Esophagus squamous epithelium (tissue), 5 donors: ENCODE results near the gene A4GALT. TPM values are rescaled to one million over a fixed set of nuclear protein-coding genes. Genes with fewer than 3 reads are reported as not detected.

ENCODE experiments used
- DNase-seq: peaks from one replicate; lab custom pipeline; 2025; lab: John Stamatoyannopoulos, UW
- H3K27ac ChIP-seq, 4 donors: fragments of 200-600 bp; sonication (generic); one replicate each; pipeline ENCODE4 v1.5.1; 2016 to 2019; ENCODE audit warnings: mild to moderate bottlenecking in 1 of 4
- H3K27me3 ChIP-seq, 4 donors: fragments of 200-600 bp; sonication (generic); 1 replicate in 3 of 4; 2 replicates in 1 of 4; pipeline versions ENCODE4 v1.5.1 to v1.6.0; 2017 to 2021; ENCODE audit warnings: antibody characterized with exemption in 1 of 4
- H3K36me3 ChIP-seq, 3 donors: fragments of 200-600 bp; sonication (generic); one replicate each; pipeline ENCODE4 v1.5.1; 2016 to 2019
- H3K4me1 ChIP-seq, 3 donors: fragments of 200-600 bp; sonication (generic); one replicate each; pipeline ENCODE4 v1.5.1; 2017 to 2019
- H3K4me3 ChIP-seq, 4 donors: fragments of 200-600 bp; sonication (generic); 1 replicate in 3 of 4; 2 replicates in 1 of 4; pipeline ENCODE4 v1.5.1; 2016 to 2019; ENCODE audit warnings: mild to moderate bottlenecking in 2 of 4, moderate library complexity in 1 of 4
- H3K9me3 ChIP-seq, 3 donors: fragments of 200-600 bp; sonication (generic); one replicate each; pipeline ENCODE4 v1.5.1; 2016 to 2019
- POLR2A ChIP-seq, 4 donors: fragments of 450-650 bp; IDR thresholded peaks; one replicate each; pipeline ENCODE4 v1.6.1; 2017; ENCODE audit warnings: antibody characterized with exemption in 4 of 4, mild to moderate bottlenecking in 4 of 4, moderate library complexity in 3 of 4
- WGBS, 2 donors: methylation state at CpG; one replicate each; pipeline ENCODE4 v1.1.5; 2018; 5-methylcytosine and 5-hydroxymethylcytosine counted together
- intact Hi-C: fragments of 100-400 bp; cut with DNase I; formaldehyde crosslinking; loops from one replicate; pipeline ENCODE4 v1.15.0; 2022
- total RNA-seq, 4 donors: library from RNA; depleted of rRNA; stranded (reverse); fragments of >200 nt; gene quantifications; one replicate each; pipeline ENCODE4 v1.1.0, GENCODE V29; 2016
- TF ChIP-seq, protein P1 (sequence below), 6 experiments: fragments of 450-650 bp in 4 of 6; fragments of 200-600 bp in 2 of 6; sonication (generic) in 2 of 6; IDR thresholded peaks; one replicate each; pipeline ENCODE4 v1.5.1; 2016 to 2019; ENCODE audit warnings: antibody characterized with exemption in 6 of 6, mild to moderate bottlenecking in 4 of 6, moderate library complexity in 4 of 6
- donor health status: DM: yes; HTN: yes; CAD: no.

A4GALT gene
- total RNA-seq, 4 donors from 2014 or later, result 13.9 to 22.0 (median 17.6) TPM

DNA sequence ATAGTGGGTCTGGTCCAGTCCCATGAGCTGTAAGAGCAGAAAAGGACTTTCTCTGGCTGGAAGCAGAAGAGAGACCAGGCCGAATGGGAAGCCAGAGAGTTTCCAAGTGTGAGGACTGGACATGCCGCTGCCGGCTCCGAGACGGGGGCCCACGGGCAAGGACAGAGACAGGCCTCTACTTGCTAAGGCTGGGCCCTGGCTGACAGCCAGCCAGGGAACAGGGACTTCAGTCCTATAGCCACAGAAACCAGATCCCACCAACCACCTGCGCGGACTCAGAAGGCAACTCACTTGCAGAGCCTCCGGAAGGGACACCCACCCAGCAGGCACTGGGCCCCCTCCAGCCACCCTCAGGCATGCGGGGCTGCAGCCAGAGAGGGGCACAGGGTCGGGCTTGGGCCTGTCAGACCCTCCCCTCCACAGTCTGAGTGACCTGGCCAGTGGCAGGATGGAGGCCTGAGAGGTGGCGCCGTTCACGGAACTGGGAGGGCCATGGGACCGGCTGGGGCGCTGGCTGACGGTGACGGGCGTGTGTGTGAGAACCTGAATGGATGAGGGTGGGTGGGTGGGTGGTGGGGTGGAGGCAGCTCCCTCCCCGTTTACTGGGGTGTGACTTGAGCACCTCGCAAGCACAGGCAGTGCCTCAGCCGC lies 47.8 kb upstream of the A4GALT start:
- no peak for DNase-seq

DNA sequence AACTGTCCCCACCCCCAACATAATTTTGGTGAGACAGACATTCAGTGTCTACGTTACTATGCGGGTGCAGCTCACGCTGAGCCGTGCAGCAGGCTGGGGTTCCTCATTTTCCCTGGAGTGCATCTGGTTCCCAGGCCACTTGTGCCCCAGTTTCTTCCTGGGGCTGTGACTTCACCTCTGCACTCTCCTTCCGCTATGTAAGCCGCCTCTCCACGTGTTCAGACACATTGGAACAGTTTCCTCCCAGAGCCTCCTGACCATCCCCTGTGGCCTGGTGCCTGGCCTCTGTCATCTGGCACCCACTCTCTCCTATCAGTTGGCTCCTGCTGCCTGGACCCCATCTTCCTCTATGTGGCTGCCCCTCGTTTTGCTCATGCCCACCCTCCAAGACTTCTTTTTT lies 46.2 kb upstream of the A4GALT start:
- WGBS, 2 donors, result 50 to 70% methylated on average over 8 of the region's 8 CpGs
- no peaks in the 10 kb centered on the region for H3K27me3 ChIP-seq
- no peak for TF ChIP-seq POLR2A (IDR thresholded peaks at IDR 0.05)
- TF ChIP-seq, protein P1, sequence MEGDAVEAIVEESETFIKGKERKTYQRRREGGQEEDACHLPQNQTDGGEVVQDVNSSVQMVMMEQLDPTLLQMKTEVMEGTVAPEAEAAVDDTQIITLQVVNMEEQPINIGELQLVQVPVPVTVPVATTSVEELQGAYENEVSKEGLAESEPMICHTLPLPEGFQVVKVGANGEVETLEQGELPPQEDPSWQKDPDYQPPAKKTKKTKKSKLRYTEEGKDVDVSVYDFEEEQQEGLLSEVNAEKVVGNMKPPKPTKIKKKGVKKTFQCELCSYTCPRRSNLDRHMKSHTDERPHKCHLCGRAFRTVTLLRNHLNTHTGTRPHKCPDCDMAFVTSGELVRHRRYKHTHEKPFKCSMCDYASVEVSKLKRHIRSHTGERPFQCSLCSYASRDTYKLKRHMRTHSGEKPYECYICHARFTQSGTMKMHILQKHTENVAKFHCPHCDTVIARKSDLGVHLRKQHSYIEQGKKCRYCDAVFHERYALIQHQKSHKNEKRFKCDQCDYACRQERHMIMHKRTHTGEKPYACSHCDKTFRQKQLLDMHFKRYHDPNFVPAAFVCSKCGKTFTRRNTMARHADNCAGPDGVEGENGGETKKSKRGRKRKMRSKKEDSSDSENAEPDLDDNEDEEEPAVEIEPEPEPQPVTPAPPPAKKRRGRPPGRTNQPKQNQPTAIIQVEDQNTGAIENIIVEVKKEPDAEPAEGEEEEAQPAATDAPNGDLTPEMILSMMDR (IDR thresholded peaks at IDR 0.05), result no peak
- no peak for DNase-seq
- H3K9me3 ChIP-seq, result no peaks in the 10 kb centered on the region
- intact Hi-C loops, result no loop called here
- H3K36me3 ChIP-seq, result no peaks in the 10 kb centered on the region
- no peak overlapping the region for H3K27ac ChIP-seq
- no peak overlapping the region for H3K4me3 ChIP-seq
- H3K4me1 ChIP-seq, result peaks cover 5 to 27% (median 14%) of the 10 kb centered on the region in 3 donors

More for the DNA sequence above, 47.8 kb upstream of the A4GALT start:
- Histone ChIP-seq H3K9me3 (no peaks in the 10 kb centered on the region), H3K4me3 (no peak overlapping the region), H3K27me3 (no peaks in the 10 kb centered on the region), H3K4me1 (peaks cover 5 to 27% (median 14%) of the 10 kb centered on the region in 3 donors), H3K36me3 (no peaks in the 10 kb centered on the region), H3K27ac (no peak overlapping the region)
- intact Hi-C loops, result no loop called here
- 56 to 57% methylated on average over 6 to 9 of the region's 22 CpGs for WGBS, 2 donors
- TF ChIP-seq, protein P1 (IDR thresholded peaks at IDR 0.05), result no peak
- no peak for TF ChIP-seq POLR2A (IDR thresholded peaks at IDR 0.05)

DNA sequence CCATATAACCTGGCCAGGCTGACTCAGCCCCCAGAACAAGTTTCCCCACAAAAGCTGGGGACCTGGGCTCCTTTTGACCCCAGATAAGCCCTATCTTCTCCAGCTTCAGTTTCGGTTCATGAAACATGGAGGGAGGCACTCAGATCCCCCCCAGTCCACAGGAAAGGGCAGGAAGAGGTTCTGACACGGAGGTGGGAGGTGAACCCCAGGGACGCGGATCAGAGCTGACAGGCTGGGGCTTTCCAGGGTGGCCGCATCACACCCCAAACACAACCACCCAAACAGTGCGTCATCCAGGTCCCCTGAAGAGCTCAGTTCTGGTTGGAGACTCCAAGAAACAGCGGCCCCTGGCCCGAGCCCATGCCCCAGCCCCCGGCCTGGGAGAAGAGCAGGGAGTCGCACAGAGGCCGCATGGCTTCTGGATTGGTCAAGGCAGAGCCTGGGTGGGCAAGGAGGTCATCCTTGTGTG lies 44.3 kb upstream of the A4GALT start:
- H3K27ac ChIP-seq, result no peak overlapping the region
- intact Hi-C loops, result no loop called here
- peaks cover 5 to 21% (median 11%) of the 10 kb centered on the region in 3 donors for H3K4me1 ChIP-seq
- no peak for DNase-seq
- no peaks in the 10 kb centered on the region for H3K27me3 ChIP-seq
- TF ChIP-seq, protein P1 (IDR thresholded peaks at IDR 0.05), result no peak
- TF ChIP-seq POLR2A (IDR thresholded peaks at IDR 0.05), result no peak
- 75 to 100% methylated on average over 1 to 9 of the region's 11 CpGs for WGBS, 2 donors
- no peak overlapping the region for H3K4me3 ChIP-seq
- H3K9me3 ChIP-seq, result no peaks in the 10 kb centered on the region
- no peaks in the 10 kb centered on the region for H3K36me3 ChIP-seq

DNA sequence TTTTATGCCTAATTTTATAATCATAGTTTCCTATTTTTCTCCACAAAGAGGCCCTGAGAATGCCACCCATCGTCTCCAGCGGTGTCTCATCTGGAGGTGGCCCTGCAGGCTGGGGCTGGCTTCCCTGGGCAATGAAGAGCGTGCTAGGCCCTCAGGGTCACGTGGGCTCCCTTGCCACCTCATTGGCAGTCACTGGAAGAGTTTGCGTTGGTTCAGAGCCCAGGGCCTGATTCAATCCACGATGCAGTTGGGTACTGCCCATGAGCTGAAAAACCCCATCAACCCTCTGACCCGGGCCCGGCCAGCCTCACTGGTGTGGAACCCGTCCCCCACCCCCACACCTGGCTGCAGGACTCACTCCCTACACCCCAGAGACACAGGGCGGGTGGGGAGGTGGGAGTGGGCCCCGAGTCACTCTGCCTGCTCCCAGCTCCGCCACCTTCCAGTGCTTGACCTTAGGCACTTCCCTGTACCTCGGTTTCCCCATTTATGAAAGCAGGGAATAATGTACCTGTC lies 43.4 kb upstream of the A4GALT start:
- intact Hi-C loops, result no loop called here
- Histone ChIP-seq H3K9me3 (no peaks in the 10 kb centered on the region), H3K4me3 (no peak overlapping the region), H3K27me3 (no peaks in the 10 kb centered on the region), H3K27ac (no peak overlapping the region), H3K36me3 (no peaks in the 10 kb centered on the region), H3K4me1 (peaks cover 3 to 17% (median 5%) of the 10 kb centered on the region in 3 donors)
- no peak for DNase-seq
- TF ChIP-seq, protein P1 (IDR thresholded peaks at IDR 0.05), result no peak
- TF ChIP-seq POLR2A (IDR thresholded peaks at IDR 0.05), result no peak
- 66 to 100% methylated on average over 1 to 11 of the region's 13 CpGs for WGBS, 2 donors

DNA sequence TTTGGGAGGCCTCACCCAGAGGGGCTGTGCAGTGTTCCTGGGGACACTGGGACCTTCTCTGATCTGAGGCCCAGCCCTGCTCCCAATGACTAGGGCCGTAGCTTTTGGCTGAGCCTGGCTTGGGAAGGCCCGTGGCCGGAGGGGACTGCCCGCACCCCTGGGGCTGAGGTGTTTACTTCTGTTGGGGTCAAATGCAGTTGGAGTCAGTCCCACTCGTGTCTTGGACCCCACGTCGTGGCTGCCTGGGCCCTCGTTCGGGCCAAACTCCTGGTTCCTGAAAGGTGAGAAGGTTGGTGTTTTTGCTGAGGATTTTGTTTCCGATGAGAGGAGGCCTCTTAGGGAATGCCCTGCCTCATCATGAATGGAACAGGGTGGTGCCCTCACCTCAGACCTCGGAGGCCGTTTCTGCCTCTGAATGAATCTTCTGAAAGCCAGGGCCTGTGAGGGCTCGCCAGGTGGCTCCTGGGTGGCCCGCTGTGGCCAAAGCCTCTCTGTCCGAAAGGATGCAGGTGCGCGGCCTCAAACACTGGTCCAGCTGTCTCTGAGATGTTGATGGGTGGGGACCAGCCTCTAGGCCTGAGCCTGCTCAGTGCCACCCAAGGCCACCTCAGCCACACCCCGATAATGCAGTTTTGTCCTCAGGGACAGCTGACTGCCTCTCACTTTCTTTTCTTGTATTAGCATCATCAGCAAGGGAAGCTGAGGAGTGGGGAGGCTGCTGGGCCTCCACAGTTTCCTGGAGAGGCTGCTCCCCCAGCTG lies 40.3 kb upstream of the A4GALT start:
- no peak for DNase-seq
- Histone ChIP-seq H3K27ac (no peak overlapping the region), H3K4me3 (no peak overlapping the region), H3K9me3 (no peaks in the 10 kb centered on the region), H3K36me3 (no peaks in the 10 kb centered on the region), H3K27me3 (no peaks in the 10 kb centered on the region), H3K4me1 (peaks cover 0 to 17% (median 5%) of the 10 kb centered on the region in 3 donors)
- TF ChIP-seq, protein P1 (IDR thresholded peaks at IDR 0.05), result no peak
- TF ChIP-seq POLR2A (IDR thresholded peaks at IDR 0.05), result no peak
- WGBS, 2 donors, result 76 to 82% methylated on average over 2 to 12 of the region's 18 CpGs
- intact Hi-C loops, result no loop called here
